ELF-1 (cell line): ENCODE measurements around the gene OR2T1.
"Not testable (repeated sequence)": the region's sequence is repeated elsewhere in the genome, so short reads cannot be mapped to it uniquely, and the experiment has no call there.

Source experiments
- DNase-seq: peaks from one replicate; pipeline ENCODE4 v3.0.0-alpha.2; 2016; ENCODE audit warnings: low read depth, low spot score

Gene OR2T1

GRCh38 chr1:248402748-248403147, at the start of gene OR2T1:
OR2T1 (plus strand) TSS chr1:248403048; CDS start chr1:248406148, 3,100 bp downstream.
- no peak for DNase-seq

GRCh38 chr1:248359415-248359814, 43.4 kb upstream of the OR2T1 start:
- no peak for DNase-seq

- DNase-seq = no peak
Measured at GRCh38 chr1:248361121-248361715, 41.6 kb upstream of the OR2T1 start, which contains the start of gene OR2T4. OR2T4 (plus strand) TSS chr1:248361665; CDS start chr1:248361665, 0 bp downstream.

GRCh38 chr1:248366609-248367008, 36.2 kb upstream of the OR2T1 start:
- no peak for DNase-seq

GRCh38 chr1:248372394-248372793, 30.5 kb upstream of the OR2T1 start:
- DNase-seq = no peak

GRCh38 chr1:248373761-248374160, 29.1 kb upstream of the OR2T1 start:
- no peak for DNase-seq

GRCh38 chr1:248375446-248375845, 27.4 kb upstream of the OR2T1 start, which contains the start of gene OR2T6:
OR2T6 (plus strand) TSS chr1:248375746; CDS start chr1:248387609, 11,863 bp downstream.
- DNase-seq = no peak

GRCh38 chr1:248376916-248377315, 25.9 kb upstream of the OR2T1 start:
- DNase-seq = no peak

GRCh38 chr1:248380854-248381253, 22.0 kb upstream of the OR2T1 start:
- no peak for DNase-seq

- DNase-seq = no peak
Measured at GRCh38 chr1:248388426-248388825, 14.4 kb upstream of the OR2T1 start.

- DNase-seq = no peak
Measured at GRCh38 chr1:248393050-248393449, 9.8 kb upstream of the OR2T1 start.

- no peak for DNase-seq
Measured at GRCh38 chr1:248404024-248404423, 1.2 kb downstream of the OR2T1 start.

GRCh38 chr1:248406721-248407692, 4.2 kb downstream of the OR2T1 start:
- no peak for DNase-seq

- no peak for DNase-seq
Measured at GRCh38 chr1:248416226-248416625, 13.4 kb downstream of the OR2T1 start.

- DNase-seq = no peak
Measured at GRCh38 chr1:248417854-248418253, 15.0 kb downstream of the OR2T1 start.

GRCh38 chr1:248421384-248421783, 18.5 kb downstream of the OR2T1 start:
- DNase-seq = no peak

GRCh38 chr1:248427526-248428191, 24.8 kb downstream of the OR2T1 start:
- DNase-seq = not testable (repeated sequence)

GRCh38 chr1:248428192-248428533, 25.3 kb downstream of the OR2T1 start:
- not testable (repeated sequence) for DNase-seq

- not testable (repeated sequence) for DNase-seq
Measured at GRCh38 chr1:248431683-248432082, 28.8 kb downstream of the OR2T1 start.

GRCh38 chr1:248432201-248432600, 29.4 kb downstream of the OR2T1 start:
- DNase-seq = not testable (repeated sequence)

GRCh38 chr1:248433811-248434415, 31.1 kb downstream of the OR2T1 start:
- not testable (repeated sequence) for DNase-seq

- DNase-seq = not testable (repeated sequence)
Measured at GRCh38 chr1:248434913-248435312, 32.1 kb downstream of the OR2T1 start.
